Mucosa of rectum (tissue), 2 donors: Measurements from ENCODE around the gene GNPTAB.

Source experiments
- H3K27ac ChIP-seq, 2 donors: one replicate each; pipeline ENCODE4 v1.7.0; 2013; ENCODE audit warnings: inconsistent platforms in 2 of 2, low read depth in 2 of 2, low read length in 2 of 2
- H3K27me3 ChIP-seq, 2 donors: one replicate each; pipeline ENCODE4 v1.7.0; 2013; ENCODE audit warnings: low read length in 2 of 2; ENCODE audit not compliant: control insufficient read depth in 2 of 2, insufficient read depth in 2 of 2
- H3K36me3 ChIP-seq, 2 donors: one replicate each; pipeline ENCODE4 v1.7.0; 2013; ENCODE audit warnings: low read length in 2 of 2; ENCODE audit not compliant: control insufficient read depth in 2 of 2, insufficient read depth in 2 of 2
- H3K4me1 ChIP-seq, 2 donors: one replicate each; pipeline ENCODE4 v1.7.0; 2013; ENCODE audit warnings: low read length in 2 of 2, mild to moderate bottlenecking in 1 of 2; ENCODE audit not compliant: control insufficient read depth in 2 of 2, insufficient read depth in 2 of 2
- H3K4me3 ChIP-seq, 2 donors: one replicate each; pipeline ENCODE4 v1.7.0; 2013; ENCODE audit warnings: low read length in 2 of 2
- H3K9ac ChIP-seq, 2 donors: one replicate each; pipeline ENCODE4 v1.7.0; 2013; ENCODE audit warnings: low read length in 2 of 2, low read depth in 1 of 2, mild to moderate bottlenecking in 1 of 2
- H3K9me3 ChIP-seq, 2 donors: one replicate each; pipeline ENCODE4 v1.7.0; 2013; ENCODE audit warnings: low read length in 2 of 2; ENCODE audit not compliant: control insufficient read depth in 2 of 2
- donor health status: healthy.
- donor health status: Normal muscosa, but diverticular disease.

Gene GNPTAB

DNA sequence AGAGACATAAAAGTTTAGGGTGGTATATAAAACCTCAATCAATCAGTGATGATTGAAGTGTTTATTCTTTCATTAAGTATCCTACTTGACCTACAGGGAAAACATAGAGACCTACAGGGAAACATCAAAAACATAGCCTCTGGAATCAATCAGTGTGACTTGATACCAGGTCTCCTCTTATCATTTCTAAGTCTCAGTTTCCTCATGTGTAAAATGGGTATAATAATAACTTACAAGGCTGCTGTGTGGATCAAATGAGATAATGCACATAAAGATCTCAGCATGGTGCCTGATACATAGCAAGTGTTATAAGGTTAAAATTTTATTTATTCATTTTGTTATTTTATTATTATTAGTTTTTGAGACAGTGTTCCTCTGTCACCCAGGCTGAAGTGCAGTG, 22.2 kb upstream of the GNPTAB start:
- Histone ChIP-seq H3K4me1 (peaks cover 0 to 10% of the 10 kb centered on the region in 2 donors), H3K27ac (no peak overlapping the region), H3K9ac (no peak overlapping the region), H3K27me3 (no peaks in the 10 kb centered on the region), H3K36me3 (no peaks in the 10 kb centered on the region), H3K9me3 (no peaks in the 10 kb centered on the region), H3K4me3 (no peak overlapping the region)

DNA sequence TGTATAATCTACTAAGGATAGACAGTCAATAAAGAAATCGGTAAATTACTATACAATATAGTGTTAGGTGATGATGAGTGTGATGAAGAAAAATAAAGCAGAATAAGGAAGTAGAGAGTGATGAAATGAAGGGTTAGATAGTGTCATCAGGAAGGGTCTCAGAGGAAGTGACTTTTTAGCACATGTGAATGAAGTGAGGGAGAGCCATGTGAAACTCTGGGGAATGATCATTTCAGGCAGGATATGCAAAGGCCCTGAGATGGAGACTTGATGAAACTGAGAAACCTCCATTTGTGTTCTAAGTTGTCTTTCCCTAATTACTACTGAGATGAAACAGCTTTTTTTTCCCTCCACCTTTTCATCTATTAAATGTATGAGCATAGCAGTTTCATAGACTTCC, 19.4 kb upstream of the GNPTAB start:
- H3K27ac ChIP-seq, result no peak overlapping the region
- peaks cover 0 to 2% of the 10 kb centered on the region in 2 donors for H3K4me1 ChIP-seq
- H3K27me3 ChIP-seq, result no peaks in the 10 kb centered on the region
- no peaks in the 10 kb centered on the region for H3K9me3 ChIP-seq
- H3K36me3 ChIP-seq, result no peaks in the 10 kb centered on the region
- H3K4me3 ChIP-seq, result no peak overlapping the region
- no peak overlapping the region for H3K9ac ChIP-seq

DNA sequence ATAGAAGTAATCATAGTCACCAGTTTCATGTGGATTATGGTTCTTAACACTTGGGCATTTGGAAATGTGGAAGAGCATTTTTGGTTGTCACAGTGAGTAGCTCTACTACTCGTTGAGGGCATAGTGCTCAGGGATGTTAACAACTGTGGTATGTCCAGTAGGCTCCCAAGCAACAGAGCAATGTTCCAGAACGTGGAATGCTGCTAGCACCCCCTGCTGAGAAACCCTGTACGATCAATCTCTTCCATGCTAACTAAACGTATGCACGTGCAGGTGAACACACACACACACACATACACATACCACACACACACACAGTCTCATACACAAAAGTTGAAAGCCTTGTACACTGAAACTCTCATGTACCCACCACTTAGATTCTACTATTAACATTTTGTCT, 16.6 kb upstream of the GNPTAB start:
- no peaks in the 10 kb centered on the region for H3K36me3 ChIP-seq
- no peak overlapping the region for H3K9ac ChIP-seq
- H3K27me3 ChIP-seq, result no peaks in the 10 kb centered on the region
- H3K4me3 ChIP-seq, result no peak overlapping the region
- H3K27ac ChIP-seq, result no peak overlapping the region
- no peaks in the 10 kb centered on the region for H3K4me1 ChIP-seq
- H3K9me3 ChIP-seq, result no peaks in the 10 kb centered on the region

DNA sequence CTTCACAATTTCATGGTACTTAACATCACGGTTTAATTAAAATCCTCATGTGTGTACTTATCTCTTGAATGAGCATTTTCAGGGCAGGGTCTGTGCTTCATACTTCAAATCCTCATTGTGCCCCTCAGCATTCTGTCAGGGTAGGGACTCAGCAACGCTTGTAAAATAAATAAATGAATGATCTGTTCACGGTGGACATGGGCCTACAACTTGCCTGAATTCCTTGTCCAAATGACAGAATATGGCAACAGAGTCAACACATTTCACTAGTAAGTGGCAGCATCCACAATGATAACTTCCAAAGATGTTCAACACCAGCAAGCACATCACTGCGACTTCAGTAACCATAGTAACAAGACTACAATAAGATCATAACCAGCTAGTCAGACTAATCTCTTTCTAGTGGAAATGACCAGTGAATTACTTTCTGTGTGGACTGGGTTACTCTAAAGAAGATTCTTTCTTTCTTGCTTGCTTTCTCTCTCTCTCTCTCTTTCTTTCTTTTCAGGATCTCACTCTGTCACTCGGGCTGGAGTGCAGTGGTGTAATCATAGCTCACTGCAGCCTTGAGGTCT, 14.5 kb upstream of the GNPTAB start:
- Histone ChIP-seq H3K4me3 (no peak overlapping the region), H3K27ac (no peak overlapping the region), H3K9ac (no peak overlapping the region), H3K27me3 (no peaks in the 10 kb centered on the region), H3K9me3 (no peaks in the 10 kb centered on the region), H3K36me3 (no peaks in the 10 kb centered on the region), H3K4me1 (no peaks in the 10 kb centered on the region)

DNA sequence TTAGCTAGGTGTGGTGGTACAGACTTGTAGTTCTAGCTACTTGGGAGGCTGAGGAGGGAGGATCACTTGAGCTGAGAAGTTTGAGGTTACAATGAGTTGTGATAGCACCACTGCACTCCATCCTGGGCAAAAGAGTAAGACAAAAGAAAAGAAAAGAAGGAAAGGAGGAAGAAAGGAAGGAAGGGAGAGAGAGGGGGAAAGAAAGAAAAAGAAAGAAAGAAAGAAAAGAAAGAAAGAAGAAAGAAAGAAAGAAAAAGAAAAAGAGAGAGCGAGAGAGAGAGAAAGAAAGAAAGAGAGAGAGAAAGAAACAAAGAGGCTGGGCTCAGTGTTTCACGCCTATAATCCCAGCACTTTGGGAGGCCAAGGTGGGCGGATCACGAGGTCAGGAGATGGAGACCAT, 10.3 kb upstream of the GNPTAB start:
- H3K4me3 ChIP-seq, result no peak overlapping the region
- H3K36me3 ChIP-seq, result no peaks in the 10 kb centered on the region
- no peaks in the 10 kb centered on the region for H3K9me3 ChIP-seq
- no peak overlapping the region for H3K27ac ChIP-seq
- peaks cover 0 to 2% of the 10 kb centered on the region in 2 donors for H3K4me1 ChIP-seq
- no peaks in the 10 kb centered on the region for H3K27me3 ChIP-seq
- H3K9ac ChIP-seq, result no peak overlapping the region

DNA sequence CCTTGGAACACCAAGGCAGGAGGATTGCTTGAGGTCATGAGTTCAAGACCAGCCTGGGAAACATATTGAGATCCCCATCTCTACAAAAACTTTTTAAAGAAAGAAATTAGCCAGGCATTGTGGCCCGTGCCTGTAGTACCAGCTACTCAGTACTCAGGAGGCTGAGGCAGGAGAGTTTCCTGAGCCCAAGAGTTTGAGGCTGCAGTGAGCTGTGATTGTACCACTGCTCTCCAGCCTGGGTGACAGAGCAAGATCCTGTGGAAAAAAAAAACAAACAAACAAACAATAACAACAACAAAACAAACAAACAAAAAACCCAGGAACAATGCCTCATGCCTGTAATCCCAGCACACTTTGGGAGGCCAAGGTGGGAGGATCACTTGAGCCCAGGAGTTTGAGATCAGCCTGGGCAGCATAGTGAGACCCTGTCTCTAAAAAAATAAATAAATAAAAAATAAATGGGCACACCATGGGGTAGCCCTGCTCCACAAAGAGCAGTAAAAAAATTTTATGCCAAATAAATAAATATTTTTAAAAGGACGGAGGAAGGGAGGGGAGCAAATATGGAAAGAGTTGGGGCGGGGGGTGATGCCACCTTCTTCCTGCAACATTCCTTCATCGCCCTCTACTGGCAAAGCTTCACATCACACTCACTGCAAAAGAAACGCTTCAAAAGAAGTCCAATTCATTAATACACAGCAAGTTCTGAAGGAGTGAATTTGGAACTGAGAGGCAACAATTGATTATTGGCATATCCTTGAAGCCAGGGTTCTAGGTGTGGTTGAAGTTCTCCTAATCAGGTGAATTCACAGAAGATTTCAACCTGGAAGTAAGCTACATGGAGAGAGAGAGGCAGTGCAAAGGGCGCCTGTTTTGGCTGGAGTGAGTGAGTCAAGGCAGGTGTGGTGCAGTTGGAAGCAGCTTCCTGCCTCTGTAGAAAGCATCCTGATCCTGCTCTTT, 8.8 kb upstream of the GNPTAB start:
- no peak overlapping the region for H3K9ac ChIP-seq
- no peak overlapping the region for H3K4me3 ChIP-seq
- peaks cover 0 to 2% of the 10 kb centered on the region in 2 donors for H3K4me1 ChIP-seq
- no peaks in the 10 kb centered on the region for H3K9me3 ChIP-seq
- H3K27me3 ChIP-seq, result no peaks in the 10 kb centered on the region
- no peak overlapping the region for H3K27ac ChIP-seq
- H3K36me3 ChIP-seq, result no peaks in the 10 kb centered on the region

DNA sequence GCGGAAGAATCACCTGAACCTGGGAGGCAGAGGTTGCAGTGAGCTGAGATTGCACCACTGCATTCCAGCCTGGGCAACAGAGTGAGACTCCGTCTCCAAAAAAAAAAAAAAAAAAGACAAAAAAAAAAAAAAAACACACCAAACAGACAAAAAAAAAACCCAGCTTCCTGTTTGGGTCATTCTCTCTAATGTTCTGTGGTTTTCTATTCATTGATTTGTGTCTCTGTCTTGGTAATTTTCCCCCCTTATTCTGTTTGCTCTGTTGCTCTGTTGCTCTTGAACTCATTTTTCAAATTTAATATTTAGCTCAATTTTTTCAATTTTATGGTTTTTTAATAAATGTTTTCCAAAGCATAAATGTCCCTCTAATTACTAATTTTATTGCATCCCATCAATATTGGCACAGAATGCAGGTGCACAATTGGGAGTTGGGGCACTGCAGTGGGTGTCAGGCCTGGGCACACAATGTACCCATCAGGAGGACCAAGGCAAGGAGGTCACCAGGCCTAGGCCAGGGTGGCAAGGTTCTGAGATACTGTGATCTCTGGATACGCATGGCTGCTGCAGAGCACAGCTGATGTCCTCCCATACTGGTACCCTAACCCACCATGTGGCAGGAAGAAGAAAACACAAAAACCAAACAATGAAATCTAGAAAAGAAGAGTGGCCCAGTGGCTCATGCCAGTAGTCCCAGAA, 8.0 kb upstream of the GNPTAB start:
- no peaks in the 10 kb centered on the region for H3K27me3 ChIP-seq
- no peak overlapping the region for H3K27ac ChIP-seq
- no peak overlapping the region for H3K9ac ChIP-seq
- H3K9me3 ChIP-seq, result no peaks in the 10 kb centered on the region
- no peak overlapping the region for H3K4me3 ChIP-seq
- peaks cover 0 to 2% of the 10 kb centered on the region in 2 donors for H3K4me1 ChIP-seq
- no peaks in the 10 kb centered on the region for H3K36me3 ChIP-seq

DNA sequence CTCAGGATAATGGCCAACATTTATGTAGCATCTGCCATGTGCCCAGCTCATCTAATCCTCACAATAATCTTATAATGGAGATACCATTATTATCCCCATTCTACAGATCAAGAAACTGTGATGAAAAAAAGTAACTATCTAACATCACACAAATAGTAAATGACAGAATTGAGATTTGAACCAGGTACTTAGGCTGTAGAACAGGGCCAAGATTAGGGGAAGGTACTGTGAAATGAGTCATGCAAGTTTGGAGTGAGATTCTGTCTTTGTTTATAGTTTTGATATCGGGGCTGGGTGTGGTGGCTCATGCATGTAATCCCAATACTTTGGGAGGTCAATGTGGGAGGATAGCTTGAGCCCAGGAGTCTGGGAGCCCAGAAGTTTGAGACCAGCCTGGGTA, 1.3 kb upstream of the GNPTAB start:
- H3K9ac ChIP-seq, result no peak overlapping the region
- H3K27me3 ChIP-seq, result no peaks in the 10 kb centered on the region
- peaks cover 5 to 8% of the 10 kb centered on the region in 2 donors for H3K4me1 ChIP-seq
- no peaks in the 10 kb centered on the region for H3K9me3 ChIP-seq
- no peak overlapping the region for H3K4me3 ChIP-seq
- H3K27ac ChIP-seq, result no peak overlapping the region
- no peaks in the 10 kb centered on the region for H3K36me3 ChIP-seq

DNA sequence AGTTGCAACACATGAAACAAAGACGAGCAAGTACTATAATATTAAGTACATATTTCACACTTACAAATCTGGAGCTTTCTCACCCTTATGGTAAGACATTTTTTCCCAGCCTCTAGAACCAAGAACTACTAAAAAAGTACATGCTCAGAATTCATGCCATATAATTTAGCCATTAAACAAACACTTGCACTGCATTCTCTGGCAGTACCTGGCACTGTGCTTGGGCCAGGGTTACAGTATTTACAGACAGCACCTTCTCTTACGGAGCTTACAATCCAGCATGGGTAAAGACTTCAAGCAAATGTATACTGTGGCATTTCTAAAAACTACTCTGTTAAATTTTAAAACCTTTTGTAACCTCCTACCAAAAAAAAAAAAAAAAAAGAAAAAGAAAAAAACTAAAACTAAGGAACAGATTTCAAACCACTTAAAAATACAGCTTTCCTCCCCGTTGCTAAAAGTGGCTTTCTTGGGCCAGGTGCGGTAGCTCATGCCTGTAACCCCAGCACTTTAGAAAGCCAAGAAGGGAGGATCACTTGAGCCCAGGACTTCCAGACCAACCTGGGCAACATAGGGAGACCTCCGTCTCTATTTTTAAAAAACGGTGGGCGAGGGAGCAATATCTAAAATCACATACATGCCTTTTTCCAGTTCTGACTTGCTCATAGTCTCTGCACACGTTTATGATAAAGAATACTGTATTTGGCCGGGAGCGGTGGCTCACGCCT, 956 bp downstream of the GNPTAB start:
- Histone ChIP-seq H3K9me3 (no peaks in the 10 kb centered on the region), H3K9ac (peak overlapping the region; percentile 94 to 95), H3K27me3 (no peaks in the 10 kb centered on the region), H3K27ac (peak overlapping the region; percentile 85 to 90), H3K36me3 (no peaks in the 10 kb centered on the region), H3K4me1 (peaks cover 5 to 8% of the 10 kb centered on the region in 2 donors), H3K4me3 (peak overlapping the region; percentile 92 to 93)
